GM21360 (cell line): ENCODE results near the gene ODF2.
A peak's percentile ranks its signal among the peaks of the same experiment; 100 is the strongest.
"Not testable (repeated sequence)": the region's sequence is repeated elsewhere in the genome, so short reads cannot be mapped to it uniquely, and the experiment has no call there.

ENCODE experiments used
- ATAC-seq: cut with Tn5 transposase; IDR thresholded peaks from one replicate; pipeline ENCODE4 v1.9.1; 2021; ENCODE audit warnings: mild to moderate bottlenecking, moderate library complexity; ENCODE audit not compliant: unreplicated experiment

The ODF2 gene

DNA sequence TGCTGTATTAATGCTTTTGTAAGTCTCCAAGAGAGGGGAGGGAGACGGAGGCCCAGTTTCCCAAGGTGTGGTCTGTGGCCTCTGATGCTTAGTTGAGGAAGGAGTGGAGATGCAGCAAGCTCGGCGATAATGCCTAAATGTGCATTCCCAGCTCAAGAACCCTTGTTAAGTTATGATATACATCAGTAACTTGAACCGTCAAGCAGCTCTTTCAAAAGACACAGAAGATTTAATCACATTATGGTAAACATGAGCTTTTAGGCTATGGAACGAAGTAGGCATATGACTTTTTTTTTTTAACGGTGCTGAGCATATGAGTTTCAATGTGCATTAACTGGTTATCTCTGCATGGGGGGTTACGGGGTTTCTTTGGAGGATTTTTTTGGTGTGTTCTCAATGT lies 26.4 kb downstream of the ODF2 start:
- no peak for ATAC-seq

DNA sequence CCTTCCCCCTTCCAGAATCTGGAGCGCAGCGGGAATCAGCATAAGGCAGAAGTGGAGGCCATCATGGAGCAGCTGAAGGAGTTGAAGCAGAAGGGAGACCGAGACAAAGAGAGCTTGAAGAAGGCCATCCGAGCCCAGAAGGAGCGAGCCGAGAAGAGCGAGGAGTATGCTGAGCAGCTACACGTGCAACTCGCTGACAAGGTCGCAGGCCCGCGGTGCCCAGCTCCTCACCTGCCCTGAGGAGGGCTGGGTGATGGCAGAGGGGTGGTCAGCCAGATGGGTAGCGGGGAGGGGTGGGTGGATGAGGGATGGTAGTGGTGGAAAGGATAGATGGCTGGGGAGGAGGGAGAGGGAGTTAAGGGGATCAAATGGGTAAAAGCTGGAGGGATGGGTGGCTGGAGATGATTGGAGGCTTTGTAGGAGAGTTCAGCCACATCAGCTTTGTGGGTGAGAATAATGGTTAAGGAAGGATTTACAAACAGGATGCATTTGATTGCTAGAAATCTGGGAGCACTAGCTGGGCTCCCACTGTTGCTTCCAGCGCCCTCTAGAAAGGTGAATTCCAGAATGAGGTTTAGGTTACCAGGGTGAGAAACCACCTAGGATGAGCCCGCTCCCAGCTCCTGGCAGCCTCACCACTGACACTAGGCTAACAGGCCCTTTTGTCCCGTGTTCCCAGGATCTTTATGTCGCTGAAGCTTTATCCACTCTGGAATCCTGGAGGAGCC lies 29.0 kb downstream of the ODF2 start:
- ATAC-seq, result no peak

DNA sequence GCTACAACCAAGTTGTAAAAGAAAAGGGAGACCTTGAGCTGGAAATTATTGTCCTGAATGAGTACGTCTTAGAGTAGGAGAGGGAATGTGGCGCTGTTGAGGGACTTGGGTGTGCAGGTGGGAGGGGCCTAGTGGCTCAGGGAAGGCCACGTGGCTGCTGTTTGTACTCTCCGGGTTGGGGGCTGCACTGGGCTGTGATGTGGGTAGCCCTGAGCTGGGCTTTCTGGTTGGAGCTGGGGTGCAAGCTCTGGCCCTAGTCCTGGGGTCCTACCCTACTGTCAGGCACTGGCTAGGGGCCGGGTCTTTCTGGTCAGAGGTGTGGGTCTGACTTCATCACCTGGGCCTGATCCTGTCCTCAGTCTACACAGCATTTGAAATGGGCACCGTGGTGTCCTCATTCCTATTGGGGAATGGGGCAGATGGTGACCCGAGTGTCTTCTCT lies 29.6 kb downstream of the ODF2 start:
- no peak for ATAC-seq

DNA sequence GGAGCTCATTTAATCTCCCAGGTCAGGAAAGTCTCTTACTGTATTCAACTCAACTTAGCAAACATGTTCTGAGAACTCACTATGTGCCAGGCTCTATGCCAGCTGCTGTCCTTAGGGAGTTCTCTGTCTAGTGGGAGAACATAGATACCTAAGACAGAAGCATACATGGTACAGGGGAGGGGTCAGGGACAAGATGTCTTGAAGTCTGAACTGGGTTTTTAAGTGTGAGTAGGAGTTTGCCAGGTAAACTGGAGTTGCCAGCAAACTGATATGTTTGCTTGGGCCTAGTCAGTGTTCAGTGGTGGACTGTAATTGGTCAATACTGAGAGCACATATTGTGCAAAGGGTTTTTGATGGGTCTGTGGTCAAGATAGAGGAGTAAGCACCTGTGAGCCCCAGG lies 30.4 kb downstream of the ODF2 start:
- no peak for ATAC-seq

DNA sequence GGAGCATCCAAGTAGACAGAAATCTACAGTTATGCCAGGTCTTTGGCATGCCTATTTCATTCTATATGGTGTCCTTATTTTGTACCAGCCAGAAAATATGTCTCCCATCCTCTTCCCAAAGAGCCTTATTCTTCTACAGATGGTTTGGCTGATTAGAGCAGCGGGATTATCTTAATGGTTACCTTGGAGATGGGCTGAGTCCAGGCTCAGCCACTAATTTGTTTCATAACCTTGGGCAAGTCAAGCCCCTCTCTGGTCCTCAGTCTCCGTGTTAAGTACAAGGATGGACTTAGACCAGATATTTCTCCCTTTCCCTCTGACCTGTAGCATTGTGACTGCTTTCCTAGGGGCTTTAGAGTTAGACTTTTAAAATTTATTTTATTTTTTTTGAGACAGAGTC lies 37.6 kb downstream of the ODF2 start:
- no peak for ATAC-seq

DNA sequence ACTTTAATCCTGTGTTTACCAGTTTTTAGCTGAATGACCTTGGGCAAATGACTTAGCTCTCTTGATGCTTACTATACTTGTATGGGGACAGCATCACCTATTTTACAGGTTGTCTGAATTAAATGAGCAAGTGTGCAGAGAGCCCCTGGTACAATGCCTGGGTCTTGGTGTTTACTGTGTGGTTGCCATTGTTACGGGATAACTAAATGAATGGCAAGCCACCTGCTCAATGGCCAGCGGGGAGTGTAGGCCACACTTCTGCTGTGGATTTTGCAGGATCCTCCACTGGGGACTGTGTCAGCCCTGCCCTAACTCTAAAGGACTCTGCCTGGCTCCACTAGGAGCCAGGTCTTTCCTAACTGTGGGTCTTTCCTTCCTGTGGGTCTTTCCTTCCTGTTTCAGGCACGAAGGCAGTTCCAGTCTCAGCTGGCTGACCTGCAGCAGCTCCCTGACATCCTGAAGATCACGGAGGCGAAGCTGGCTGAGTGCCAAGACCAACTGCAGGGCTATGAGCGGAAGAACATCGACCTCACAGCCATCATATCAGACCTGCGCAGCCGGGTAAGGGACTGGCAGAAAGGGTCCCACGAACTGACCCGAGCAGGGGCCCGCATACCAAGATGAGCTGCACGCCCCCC lies 38.4 kb downstream of the ODF2 start:
- no peak for ATAC-seq

DNA sequence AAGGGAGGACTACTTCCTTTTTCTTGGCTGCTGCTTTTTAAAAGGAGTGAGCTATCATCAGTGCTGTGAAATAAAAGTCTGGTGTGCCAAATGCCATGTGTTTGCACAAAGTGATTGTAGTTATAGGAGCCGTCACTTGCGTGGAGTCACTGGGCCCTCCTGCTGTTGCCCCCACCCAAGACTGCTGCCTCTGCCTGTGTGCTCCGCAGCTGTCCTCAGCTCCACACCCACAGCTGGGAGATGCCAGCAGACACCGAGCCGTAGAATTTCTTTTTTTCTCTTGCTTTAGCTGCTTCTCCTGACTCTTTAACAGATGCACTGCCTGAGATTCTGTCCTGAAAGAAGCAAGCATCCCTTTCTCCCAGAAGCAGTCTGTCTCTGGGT lies 38.9 kb downstream of the ODF2 start:
- no peak for ATAC-seq

DNA sequence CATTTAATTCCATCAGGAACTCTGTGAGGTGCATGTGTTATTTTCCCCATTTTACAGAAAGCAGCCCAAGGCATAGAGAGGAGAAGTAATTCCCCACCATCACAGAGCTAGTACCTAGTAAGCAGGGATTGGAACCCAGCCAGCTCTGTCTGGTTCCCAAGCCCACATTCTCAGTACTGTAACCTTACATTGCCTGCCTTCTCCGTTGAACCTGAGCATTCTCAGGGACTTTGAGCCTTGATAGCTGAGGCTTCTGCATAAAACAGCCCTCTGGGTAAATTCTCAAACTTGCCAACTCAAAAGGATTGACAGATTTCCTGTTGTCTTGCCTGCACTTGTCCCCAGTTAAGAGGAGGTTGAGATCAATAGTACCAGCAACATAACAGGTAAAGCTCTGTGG lies 39.5 kb downstream of the ODF2 start:
- ATAC-seq, result no peak

DNA sequence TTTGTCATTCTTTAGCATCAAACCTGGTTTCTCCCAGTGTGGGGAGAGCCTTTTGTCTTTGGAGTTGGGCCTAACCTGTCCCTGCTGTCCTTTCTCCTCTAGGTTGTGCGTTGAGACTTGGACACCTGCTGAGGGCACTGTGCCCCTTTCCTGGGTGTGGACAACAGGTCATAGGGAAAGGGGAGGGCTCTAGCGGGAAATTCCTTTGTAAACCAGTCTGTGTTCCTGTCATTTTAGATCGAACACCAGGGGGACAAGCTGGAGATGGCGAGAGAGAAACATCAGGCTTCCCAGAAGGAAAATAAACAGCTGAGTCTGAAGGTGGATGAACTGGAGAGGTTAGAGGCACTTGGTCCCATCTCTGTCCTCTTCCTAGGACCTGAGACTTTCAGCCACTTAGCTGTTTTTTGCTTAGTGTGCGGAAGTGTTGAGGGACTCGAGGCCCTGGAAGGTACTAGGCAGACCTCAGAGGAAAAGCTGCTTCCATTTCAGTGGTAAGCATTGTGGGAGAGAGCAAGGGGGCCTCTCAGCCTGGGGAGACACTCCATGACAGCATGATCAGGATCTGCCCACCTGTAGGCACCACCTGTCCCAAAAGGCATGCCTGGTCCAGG lies 40.1 kb downstream of the ODF2 start:
- no peak for ATAC-seq

DNA sequence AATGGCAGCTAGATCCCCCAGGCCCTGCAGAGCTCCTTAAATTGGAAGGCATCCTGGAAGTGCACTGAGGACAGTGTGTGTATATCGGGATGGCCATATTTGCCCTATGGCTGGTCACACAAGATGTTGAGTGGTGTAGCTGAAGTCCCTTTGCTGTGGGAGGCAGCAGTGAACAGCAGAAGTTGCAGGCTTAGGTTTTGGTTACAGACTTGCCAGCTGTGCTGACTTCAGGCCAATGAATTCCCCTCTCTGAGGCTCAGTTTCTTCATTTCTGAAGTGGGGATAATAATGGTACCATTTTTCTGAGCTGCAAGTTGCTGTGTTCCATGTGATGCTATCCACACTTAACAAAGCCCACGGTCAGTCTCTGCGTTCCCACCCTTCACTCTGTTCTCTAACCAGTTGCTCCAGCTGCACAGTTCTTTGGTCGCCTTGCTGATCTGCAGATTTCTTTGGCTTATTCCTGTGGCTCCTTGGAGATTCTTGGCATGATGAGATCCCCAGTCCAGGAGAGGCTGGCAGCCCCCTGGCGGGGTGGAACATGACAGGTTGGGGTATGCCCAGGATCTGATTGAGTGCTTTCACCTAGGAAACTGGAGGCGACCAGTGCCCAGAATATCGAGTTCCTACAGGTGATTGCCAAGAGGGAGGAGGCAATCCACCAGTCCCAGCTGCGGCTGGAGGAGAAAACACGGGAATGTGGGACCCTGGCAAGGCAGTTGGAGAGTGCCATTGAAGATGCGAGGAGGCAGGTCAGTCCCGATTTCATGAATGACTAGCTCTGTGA lies 42.2 kb downstream of the ODF2 start:
- no peak for ATAC-seq

DNA sequence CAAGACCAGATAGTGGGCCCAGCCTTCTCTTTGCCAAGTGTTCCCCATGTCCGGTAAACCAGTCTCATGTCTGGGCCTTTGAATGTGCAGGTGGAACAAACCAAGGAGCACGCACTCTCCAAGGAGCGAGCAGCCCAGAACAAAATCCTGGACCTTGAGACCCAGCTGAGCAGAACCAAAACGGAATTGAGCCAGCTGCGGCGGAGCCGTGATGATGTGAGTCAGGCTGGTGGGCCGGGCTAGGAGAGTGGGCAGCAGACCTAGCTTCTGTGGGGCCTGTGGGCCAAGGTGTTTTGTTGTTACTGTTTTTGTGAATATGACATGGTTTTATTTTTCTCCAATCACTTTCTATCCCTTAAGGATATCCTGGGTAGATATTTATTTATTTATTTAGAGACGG lies 43.1 kb downstream of the ODF2 start:
- ATAC-seq, result no peak

DNA sequence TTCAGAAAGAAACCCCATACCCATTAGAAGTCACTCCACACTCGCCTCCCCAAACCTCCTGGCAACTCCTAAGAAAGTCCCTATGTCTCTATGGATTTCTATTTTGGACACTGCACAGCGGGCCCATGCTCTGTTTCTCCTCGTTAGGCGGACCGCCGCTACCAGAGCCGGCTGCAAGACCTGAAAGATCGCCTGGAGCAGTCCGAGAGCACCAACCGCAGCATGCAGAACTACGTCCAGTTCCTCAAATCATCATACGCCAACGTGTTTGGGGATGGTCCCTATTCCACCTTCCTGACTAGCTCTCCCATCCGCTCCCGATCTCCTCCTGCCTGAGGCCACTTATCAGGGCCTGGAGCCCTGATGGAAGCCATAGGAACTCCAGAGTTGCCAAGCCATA lies 44.1 kb downstream of the ODF2 start:
- no peak for ATAC-seq

DNA sequence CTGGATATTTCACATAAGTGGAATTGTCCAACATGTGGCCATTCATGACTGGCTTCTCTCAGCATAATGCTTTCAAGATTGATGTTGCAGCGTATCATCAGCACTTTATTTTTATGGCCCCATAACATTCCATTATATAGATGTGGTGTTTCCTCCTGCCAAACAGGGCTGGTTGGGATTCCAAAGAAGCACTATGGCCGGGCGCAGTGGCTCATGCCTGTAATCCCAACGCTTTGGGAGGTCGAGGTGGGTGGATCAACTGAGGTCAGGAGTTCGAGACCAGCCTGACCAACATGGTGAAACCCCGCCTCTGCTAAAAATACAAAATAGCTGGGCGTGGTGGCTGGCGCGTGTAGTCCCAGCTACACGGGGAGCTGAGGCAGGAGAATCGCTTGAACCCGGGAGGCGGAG lies 47.6 kb downstream of the ODF2 start:
- not testable (repeated sequence) for ATAC-seq

DNA sequence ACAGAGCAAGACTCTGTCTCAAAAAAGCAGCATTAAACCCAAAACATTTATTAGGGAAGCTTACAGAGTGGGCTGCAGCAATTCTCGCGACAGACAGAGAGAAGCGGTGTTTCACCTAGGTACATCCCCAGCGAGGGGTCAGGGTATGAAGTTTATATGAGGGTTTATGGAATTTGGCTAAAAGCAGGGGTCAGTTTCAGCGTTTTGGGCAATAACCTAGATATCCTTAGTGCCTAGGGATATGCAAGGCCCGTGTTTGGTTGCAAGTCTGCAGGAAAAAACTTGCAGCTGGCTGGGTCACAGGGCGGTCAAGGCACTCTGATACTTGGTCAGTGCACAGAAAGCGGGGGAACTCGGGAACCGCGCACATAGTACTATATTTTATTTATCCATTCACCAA lies 48.1 kb downstream of the ODF2 start:
- ATAC-seq, result no peak

DNA sequence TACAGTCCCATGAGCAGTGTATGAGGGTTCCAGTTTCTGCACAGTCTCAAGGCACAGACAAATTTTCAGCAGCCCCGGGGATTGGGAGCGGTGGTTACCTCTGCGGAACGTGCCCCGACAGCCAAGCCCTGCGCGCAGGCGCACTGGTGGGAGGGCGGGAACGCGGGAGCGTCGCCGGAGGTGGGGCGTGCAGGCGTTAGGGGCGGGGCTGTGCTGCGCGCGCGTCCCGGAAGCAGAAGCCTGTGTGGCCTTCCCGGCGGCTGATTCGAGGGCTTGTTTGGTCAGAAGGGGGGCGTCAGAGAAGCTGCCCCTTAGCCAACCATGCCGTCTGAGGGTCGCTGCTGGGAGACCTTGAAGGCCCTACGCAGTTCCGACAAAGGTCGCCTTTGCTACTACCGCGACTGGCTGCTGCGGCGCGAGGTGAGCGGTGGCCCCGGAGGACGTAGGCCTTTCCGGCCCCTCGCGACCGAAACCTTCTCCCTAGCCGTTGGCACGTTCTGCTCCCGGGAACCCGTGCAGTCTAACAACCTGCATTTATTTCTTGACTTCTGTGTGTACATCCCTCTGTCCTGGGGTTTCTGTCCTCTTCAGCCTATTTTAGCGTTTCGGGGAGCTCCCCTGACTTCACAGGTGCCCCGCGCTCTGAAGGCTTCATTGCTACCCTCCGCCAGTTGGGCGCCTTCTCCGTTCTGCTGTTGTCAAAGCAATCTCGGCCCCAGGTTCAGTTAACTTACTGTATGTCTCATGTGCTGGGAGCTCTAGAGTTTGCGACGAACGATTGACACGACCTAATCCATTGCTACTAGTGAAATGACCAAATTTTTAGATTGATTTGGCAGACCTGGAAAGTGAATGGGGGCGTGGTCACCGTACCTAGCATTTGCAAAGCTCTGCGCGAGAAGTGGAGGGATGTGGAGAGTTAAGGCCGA lies 48.9 kb downstream of the ODF2 start, which contains the start of gene GLE1:
GLE1 (plus strand) TSS at position 235 of the 929 bp plus-strand sequence; CDS start at position 322, 87 bp downstream.
- peak; percentile 77 for ATAC-seq

DNA sequence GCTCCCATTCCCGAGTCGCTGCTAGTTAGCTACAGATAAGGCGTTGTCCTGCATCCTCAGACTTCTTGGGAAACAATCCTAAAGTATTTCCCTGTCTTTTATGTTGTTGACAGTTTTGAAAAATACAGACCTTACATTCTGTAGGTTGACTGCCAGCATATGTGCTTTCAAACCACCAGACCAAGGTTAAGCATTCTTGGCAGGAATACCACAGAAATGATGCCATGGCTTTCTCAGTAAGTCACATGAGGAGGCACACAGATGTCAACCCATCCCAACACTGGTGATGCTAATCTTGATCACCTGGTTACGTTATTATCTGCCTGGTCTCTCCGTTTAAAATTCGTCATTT lies 49.6 kb downstream of the ODF2 start:
- no peak for ATAC-seq

DNA sequence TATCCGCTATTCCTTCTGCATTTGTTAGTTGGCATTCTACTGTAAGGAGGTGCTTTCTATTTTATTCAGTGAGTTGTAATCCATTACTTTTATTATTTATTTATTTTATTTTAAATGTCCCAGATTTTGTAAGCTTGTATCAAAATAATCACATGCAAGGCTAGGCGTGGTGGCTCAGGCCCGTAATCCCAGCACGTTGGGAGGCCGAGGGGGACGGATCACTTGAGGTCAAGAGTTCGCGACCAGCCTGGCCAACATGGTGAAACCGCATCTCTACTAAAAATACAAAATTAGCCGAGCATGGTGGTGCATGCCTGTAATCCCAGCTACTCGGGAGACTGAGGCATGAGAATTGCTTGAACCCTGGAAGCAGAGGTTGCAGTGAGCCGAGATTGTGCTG lies 50.1 kb downstream of the ODF2 start:
- not testable (repeated sequence) for ATAC-seq

DNA sequence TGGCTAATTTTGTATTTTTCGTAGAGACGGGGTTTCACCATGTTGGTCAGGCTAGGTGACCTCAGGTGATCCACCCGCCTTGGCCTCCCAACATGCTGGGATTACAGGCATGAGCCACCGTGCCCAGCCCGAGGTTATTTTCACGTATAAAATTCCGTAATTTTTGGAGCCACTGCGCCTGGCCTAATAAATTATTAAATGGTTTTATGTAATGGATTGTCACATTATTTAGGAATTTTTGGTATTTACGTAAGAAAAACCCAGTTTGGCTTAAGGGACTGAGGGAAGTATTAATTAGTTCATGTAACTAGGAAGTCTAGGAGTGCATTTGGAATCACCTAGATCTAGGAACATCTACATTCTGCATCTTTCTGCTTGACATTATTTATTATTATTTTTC lies 57.0 kb downstream of the ODF2 start:
- ATAC-seq, result no peak

DNA sequence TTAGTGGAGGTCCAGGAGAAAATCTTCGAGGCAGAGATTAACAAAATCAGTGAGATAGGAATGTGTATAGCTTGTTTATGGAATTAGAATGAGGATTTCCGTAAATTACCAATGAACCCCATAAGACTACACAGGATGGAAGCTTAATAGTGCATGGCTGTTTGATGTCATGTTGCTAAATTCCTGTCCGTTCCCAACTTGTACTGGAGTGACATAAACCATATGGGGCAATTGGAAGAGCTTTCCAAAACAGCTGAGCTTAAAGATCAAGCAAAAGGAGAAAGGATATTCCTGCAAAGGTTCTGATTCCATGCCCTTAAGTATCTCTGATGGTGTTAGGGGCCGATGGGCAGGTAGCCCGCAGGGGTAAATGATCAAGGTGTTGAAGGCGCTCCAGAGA lies 66.2 kb downstream of the ODF2 start:
- no peak for ATAC-seq

DNA sequence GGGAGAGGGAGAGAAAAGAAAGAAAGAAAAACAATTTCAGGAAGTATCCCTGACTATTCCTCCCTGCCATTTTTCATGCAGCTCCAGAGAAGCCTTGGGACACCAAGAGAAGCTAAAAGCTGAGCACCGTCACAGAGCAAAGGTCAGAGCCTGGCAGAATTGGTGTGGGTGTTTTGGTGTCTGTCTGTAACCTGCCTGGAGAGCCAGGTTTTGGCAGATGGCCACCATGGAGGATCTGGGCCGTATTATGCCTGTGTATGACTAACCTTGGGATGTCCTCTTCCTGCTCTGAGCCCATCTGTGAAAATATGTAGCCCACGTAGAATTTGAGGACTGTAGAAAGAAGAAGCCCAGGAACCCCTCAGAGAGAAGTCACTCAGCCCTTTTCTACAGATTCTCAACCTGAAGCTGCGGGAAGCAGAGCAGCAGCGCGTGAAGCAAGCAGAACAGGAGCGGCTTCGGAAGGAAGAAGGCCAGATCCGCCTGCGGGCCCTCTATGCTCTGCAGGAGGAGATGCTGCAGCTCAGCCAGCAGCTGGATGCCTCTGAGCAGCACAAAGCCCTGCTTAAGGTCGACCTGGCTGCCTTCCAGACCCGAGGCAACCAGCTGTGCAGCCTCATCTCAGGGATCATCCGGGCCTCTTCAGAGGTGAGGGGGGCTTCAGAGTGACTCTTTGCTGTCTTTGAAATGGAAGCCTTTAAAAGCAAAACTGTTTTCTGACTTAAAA lies 67.6 kb downstream of the ODF2 start:
- no peak for ATAC-seq
